H1 (cell line): ENCODE data around the gene PHLDB3. TPM values are rescaled to one million over a fixed set of nuclear protein-coding genes. Genes with fewer than 3 reads are reported as not detected.

Source experiments
- CTCF ChIA-PET: fragments of 300-600 bp; sonication (Branson Sonifier 250); formaldehyde crosslinking; loops from one replicate; lab custom pipeline; 2021; ENCODE audit not compliant: partially characterized antibody; lab: Charles Lee
- POLR2A ChIA-PET: fragments of 300-600 bp; sonication (Branson Sonifier 250); formaldehyde crosslinking; loops from one replicate; lab custom pipeline; 2021; ENCODE audit warnings: inconsistent platforms; ENCODE audit not compliant: partially characterized antibody; lab: Charles Lee
- DNase-seq, 2 experiments: peaks; one replicate each; pipeline versions ENCODE4 v3.0.0 to v3.0.0-alpha.2; 2010 to 2022; ENCODE audit warnings: low spot score in 2 of 2, low read depth in 1 of 2, mixed read lengths in 1 of 2
- FAIRE-seq: peaks from 2 replicates; lab custom pipeline; 2011; peaks lifted over from hg19 to GRCh38; lab: Jason Lieb, UNC
- H2AFZ ChIP-seq: 2 replicates; pipeline ENCODE4 v1.8.1; 2012; ENCODE audit warnings: low read length, inconsistent platforms
- H2AK5ac ChIP-seq: 2 replicates; pipeline ENCODE4 v1.6.1; 2013; ENCODE audit warnings: low read depth, low read length
- H2BK120ac ChIP-seq: replicated peaks from 2 replicates; pipeline ENCODE3; 2013; ENCODE audit warnings: low read depth, low read length, inconsistent platforms
- H2BK12ac ChIP-seq: 2 replicates; pipeline ENCODE4 v1.6.1; 2013; ENCODE audit warnings: low read depth, low read length
- H2BK15ac ChIP-seq: 2 replicates; pipeline ENCODE4 v1.6.1; 2013; ENCODE audit warnings: low read length
- H2BK20ac ChIP-seq: 2 replicates; pipeline ENCODE4 v1.6.1; 2013; ENCODE audit warnings: low read length
- H2BK5ac ChIP-seq: 2 replicates; pipeline ENCODE4 v1.6.1; 2013; ENCODE audit warnings: low read depth, low read length
- H3K14ac ChIP-seq: 2 replicates; pipeline ENCODE4 v1.6.1; 2013; ENCODE audit warnings: inconsistent platforms; ENCODE audit not compliant: insufficient read length
- H3K18ac ChIP-seq: 2 replicates; pipeline ENCODE4 v1.6.1; 2013; ENCODE audit warnings: low read length; ENCODE audit errors: extremely low read depth
- H3K23ac ChIP-seq: 2 replicates; pipeline ENCODE4 v1.6.1; 2013; ENCODE audit warnings: inconsistent platforms; ENCODE audit not compliant: insufficient read length
- H3K23me2 ChIP-seq: 2 replicates; pipeline ENCODE4 v1.6.1; 2013; ENCODE audit warnings: low read depth, low read length
- H3K27ac ChIP-seq: 2 replicates; pipeline ENCODE4 v1.6.1; 2011; ENCODE audit warnings: low read depth, low read length, inconsistent platforms
- H3K27me3 ChIP-seq, 4 experiments: replicated peaks in 1 of 4; 1 replicate in 1 of 4; 2 replicates in 3 of 4; pipeline versions ENCODE4 v1.6.1 to v1.8.1; 2011 to 2013; ENCODE audit warnings: low read length in 3 of 4, mild to moderate bottlenecking in 3 of 4, inconsistent platforms in 2 of 4, mixed read lengths in 2 of 4, moderate library complexity in 1 of 4; ENCODE audit not compliant: control insufficient read depth in 3 of 4, insufficient read depth in 3 of 4; ENCODE audit errors: extremely low read depth in 1 of 4
- H3K36me3 ChIP-seq, 4 experiments: 2 replicates each; pipeline versions ENCODE4 v1.6.1 to v1.8.1; 2011 to 2013; ENCODE audit warnings: mild to moderate bottlenecking in 4 of 4, low read length in 3 of 4, moderate library complexity in 2 of 4, control low read depth in 1 of 4, inconsistent platforms in 1 of 4; ENCODE audit not compliant: insufficient read depth in 4 of 4, control insufficient read depth in 2 of 4
- H3K4ac ChIP-seq: replicated peaks from 2 replicates; pipeline ENCODE3; 2013; ENCODE audit warnings: low read length, low read depth, mixed read lengths, inconsistent platforms; ENCODE audit not compliant: insufficient read length
- H3K4me1 ChIP-seq, 4 experiments: replicated peaks in 1 of 4; 1 replicate in 1 of 4; 2 replicates in 3 of 4; pipeline versions ENCODE4 v1.6.1 to v1.8.1; 2011 to 2013; ENCODE audit warnings: low read length in 3 of 4, inconsistent platforms in 2 of 4, mixed read lengths in 1 of 4; ENCODE audit not compliant: insufficient read depth in 4 of 4, control insufficient read depth in 3 of 4
- H3K4me2 ChIP-seq, 2 experiments: 2 replicates each; pipeline versions ENCODE4 v1.6.1 to v1.8.1; 2011 to 2013; ENCODE audit warnings: low read depth in 2 of 2, low read length in 2 of 2, control low read depth in 1 of 2, inconsistent platforms in 1 of 2, mild to moderate bottlenecking in 1 of 2; ENCODE audit not compliant: insufficient read depth in 1 of 2
- H3K4me3 ChIP-seq, 4 experiments: fragments of 200-600, 300-600 bp in 1 of 4; sonication (generic), shearing (Covaris generic), sonication (Bioruptor Twin) in 1 of 4; 2 replicates each; pipeline versions ENCODE4 v1.5.1 to v1.8.1; 2011 to 2016; ENCODE audit warnings: low read length in 4 of 4, low read depth in 3 of 4, control low read depth in 2 of 4, inconsistent platforms in 2 of 4, mild to moderate bottlenecking in 2 of 4, mixed read lengths in 1 of 4, moderate library complexity in 1 of 4; ENCODE audit not compliant: insufficient read depth in 2 of 4; ENCODE audit errors: extremely low read depth in 1 of 4
- H3K56ac ChIP-seq: replicated peaks from 2 replicates; pipeline ENCODE3; 2013; ENCODE audit warnings: low read depth, mild to moderate bottlenecking, mixed read lengths, low read length, inconsistent platforms; ENCODE audit not compliant: insufficient read length
- H3K79me1 ChIP-seq: 2 replicates; pipeline ENCODE4 v1.6.1; 2013; ENCODE audit warnings: low read depth, low read length, control low read depth
- H3K79me2 ChIP-seq, 2 experiments: 2 replicates each; pipeline versions ENCODE4 v1.6.1 to v1.8.1; 2012 to 2013; ENCODE audit warnings: low read length in 2 of 2, mild to moderate bottlenecking in 2 of 2, inconsistent platforms in 1 of 2; ENCODE audit not compliant: insufficient read depth in 2 of 2, control insufficient read depth in 1 of 2
- H3K9ac ChIP-seq, 4 experiments: replicated peaks in 1 of 4; 1 replicate in 1 of 4; 2 replicates in 3 of 4; pipeline versions ENCODE4 v1.6.1 to v1.8.1; 2011 to 2013; ENCODE audit warnings: low read depth in 3 of 4, low read length in 3 of 4, control low read depth in 2 of 4, mild to moderate bottlenecking in 2 of 4, moderate library complexity in 2 of 4, inconsistent platforms in 1 of 4; ENCODE audit errors: extremely low read depth in 1 of 4
- H3K9me3 ChIP-seq, 2 experiments: 2 replicates each; pipeline versions ENCODE4 v1.6.1 to v1.8.1; 2012 to 2013; ENCODE audit warnings: mild to moderate bottlenecking in 2 of 2, moderate library complexity in 2 of 2, control low read depth in 1 of 2, inconsistent platforms in 1 of 2, low read depth in 1 of 2, low read length in 1 of 2, mixed read lengths in 1 of 2; ENCODE audit not compliant: insufficient read depth in 2 of 2
- H4K20me1 ChIP-seq, 2 experiments: replicated peaks in 1 of 2; 2 replicates each; pipeline versions ENCODE3 to v1.8.1; 2011 to 2013; ENCODE audit warnings: inconsistent platforms in 2 of 2, low read length in 2 of 2, mild to moderate bottlenecking in 1 of 2; ENCODE audit not compliant: insufficient read depth in 2 of 2, control insufficient read depth in 1 of 2
- H4K5ac ChIP-seq: 2 replicates; pipeline ENCODE4 v1.6.1; 2013; ENCODE audit warnings: low read length, low read depth, mixed read lengths, inconsistent platforms; ENCODE audit not compliant: insufficient read length
- H4K8ac ChIP-seq: 2 replicates; pipeline ENCODE4 v1.8.0; 2013; ENCODE audit warnings: mild to moderate bottlenecking, moderate library complexity, low read length, inconsistent platforms; ENCODE audit not compliant: insufficient read depth; ENCODE audit errors: extremely low read depth
- H4K91ac ChIP-seq: replicated peaks from 2 replicates; pipeline ENCODE3; 2013; ENCODE audit warnings: low read length, mixed read lengths, inconsistent platforms; ENCODE audit not compliant: insufficient read length
- KDM5A ChIP-seq: fragments of 200-600 bp; IDR thresholded peaks from 2 replicates; pipeline ENCODE4 v1.7.1; 2012; ENCODE audit warnings: mild to moderate bottlenecking, low read length, inconsistent platforms, mixed read lengths
- POLR2A ChIP-seq, 2 experiments: IDR thresholded peaks; 1 replicate in 1 of 2; 2 replicates in 1 of 2; pipeline ENCODE4 v1.6.1; 2011; ENCODE audit warnings: low read depth in 2 of 2, low read length in 2 of 2, mild to moderate bottlenecking in 2 of 2; ENCODE audit errors: control extremely low read depth in 1 of 2
- WGBS, 2 experiments: shearing (Covaris generic) in 1 of 2; methylation state at CpG; one replicate each; pipeline versions ENCODE4 v1.1.6 to v1.1.7; 2013 to 2015; ENCODE audit warnings: low lambda C conversion rate in 2 of 2, mixed read lengths in 2 of 2, inconsistent platforms in 1 of 2, low coverage in 1 of 2, missing lambda C conversion rate in 1 of 2; ENCODE audit not compliant: insufficient replicate concordance in 2 of 2, insufficient coverage in 1 of 2, insufficient read length in 1 of 2; ENCODE audit errors: extremely low coverage in 1 of 2, missing lambda C conversion rate in 1 of 2; 5-methylcytosine and 5-hydroxymethylcytosine counted together
- polyA plus RNA-seq, 7 experiments: library from polyadenylated mRNA; depleted of rRNA in 3 of 7; stranded (reverse) in 5 of 7; unstranded in 2 of 7; fragments of >200 nt in 5 of 7; fragments of 200-250 nt in 2 of 7; gene quantifications; 1 replicate in 5 of 7; 2 replicates in 1 of 7; 4 replicates in 1 of 7; pipeline versions ENCODE4 v1.2.1 to v1.2.3, GENCODE V29; 2011 to 2013; ENCODE audit warnings: missing spikeins in 2 of 7, mixed read lengths in 2 of 7
- total RNA-seq: library from RNA; stranded (reverse); fragmentation: NEBNext Ultra II Directional; extraction: Animal tissue kit (Norgen Biotek cat#: 25700); gene quantifications from 2 replicates; pipeline ENCODE4 v1.2.1, GENCODE V29; 2021

PHLDB3 gene
- total and polyA plus RNA-seq, 2 of the 8 experiments (the other 6 are each of a cell fraction or from before 2014, with no cell fraction given): 4.0 to 8.5 TPM

GRCh38 chr19:43483281-43483680 lies 21.3 kb downstream of the PHLDB3 start:
- FAIRE-seq: no peak

More at GRCh38 chr19:43483281-43483680, 21.3 kb downstream of the PHLDB3 start:
- POLR2A ChIA-PET: interaction anchor here (1.6 kb wide), 1 partner anchor 18 kb away, joined by 3 read pairs; no protein-coding TSS in a partner anchor
- H3K27me3 ChIP-seq: no peaks in the 10 kb centered on the region
- no peaks in the 10 kb centered on the region for H4K20me1 ChIP-seq
- H3K4me2 ChIP-seq: no peak overlapping the region
- 84% methylated on average over 6 of the region's 6 CpGs; no CpG with 5 or more reads in 1 of the 2 experiments for WGBS, 2 experiments
- H2BK5ac ChIP-seq: no peak overlapping the region
- H3K14ac ChIP-seq: no peak overlapping the region
- no peak overlapping the region for H2BK15ac ChIP-seq
- H3K23me2 ChIP-seq: no peaks in the 10 kb centered on the region
- no peak overlapping the region for H3K23ac ChIP-seq
- H2AK5ac ChIP-seq: no peak overlapping the region
- H3K9ac ChIP-seq: no peak overlapping the region
- no peak overlapping the region for H2AFZ ChIP-seq
- H2BK12ac ChIP-seq: no peak overlapping the region
- H3K9me3 ChIP-seq: no peaks in the 10 kb centered on the region
- no peak overlapping the region for H3K4ac ChIP-seq
- H4K8ac ChIP-seq: no peak overlapping the region
- H3K18ac ChIP-seq: no peak overlapping the region
- no peaks in the 10 kb centered on the region for H3K79me2 ChIP-seq
- no peak overlapping the region for H3K27ac ChIP-seq
- TF ChIP-seq KDM5A (no peak), POLR2A (IDR thresholded peaks at IDR 0.05; ENCODE audit: control extremely low read depth in 1 of 2, low read depth in 2 of 2, low read length in 2 of 2) (no peak)
- TF ChIP-seq, all 59 proteins: peak for 0
- no peaks in the 10 kb centered on the region for H3K4me1 ChIP-seq
- no peak overlapping the region for H3K4me3 ChIP-seq
- DNase-seq: no peak
- no peak overlapping the region for H2BK20ac ChIP-seq
- no peaks in the 10 kb centered on the region for H3K79me1 ChIP-seq
- H3K36me3 ChIP-seq: no peaks in the 10 kb centered on the region
- H3K56ac ChIP-seq: no peak overlapping the region
- no peak overlapping the region for H4K91ac ChIP-seq
- H2BK120ac ChIP-seq: no peak overlapping the region
- CTCF ChIA-PET: interaction anchor here (0.9 to 2.6 kb wide), 6 partner anchors 9 to 41 kb away, joined by 3 to 9 read pairs (median 3); no protein-coding TSS in a partner anchor
- H4K5ac ChIP-seq: no peak overlapping the region
